H9 (cell line): Measurements from ENCODE around the gene SLC47A2. TPM values are rescaled to one million over a fixed set of nuclear protein-coding genes. Genes with fewer than 3 reads are reported as not detected.

Experiments used
- DNase-seq: peaks from one replicate; pipeline ENCODE4 v3.0.0-alpha.2; 2017
- H2AFZ ChIP-seq: one replicate; pipeline ENCODE4 v1.6.1; 2013; ENCODE audit warnings: mild to moderate bottlenecking, low read length, control low read depth, moderate library complexity
- H2AK5ac ChIP-seq: 2 replicates; pipeline ENCODE4 v1.6.1; 2013; ENCODE audit warnings: low read length, control low read depth, mixed read lengths; ENCODE audit not compliant: insufficient read length
- H2BK120ac ChIP-seq: one replicate; pipeline ENCODE4 v1.6.1; 2013; ENCODE audit warnings: low read depth, mild to moderate bottlenecking, low read length, control low read depth, inconsistent platforms; ENCODE audit not compliant: poor library complexity, severe bottlenecking
- H2BK12ac ChIP-seq: 2 replicates; pipeline ENCODE4 v1.6.1; 2013; ENCODE audit warnings: low read length, control low read depth, mixed read lengths, low read depth; ENCODE audit not compliant: insufficient read length
- H2BK15ac ChIP-seq: 2 replicates; pipeline ENCODE4 v1.6.1; 2013; ENCODE audit warnings: low read depth, low read length, control low read depth
- H2BK20ac ChIP-seq: one replicate; pipeline ENCODE4 v1.6.1; 2013; ENCODE audit warnings: low read depth, mild to moderate bottlenecking, low read length, control low read depth, inconsistent platforms; ENCODE audit not compliant: poor library complexity, severe bottlenecking
- H2BK5ac ChIP-seq: 2 replicates; pipeline ENCODE4 v1.6.1; 2013; ENCODE audit warnings: low read length, control low read depth, mixed read lengths; ENCODE audit not compliant: insufficient read length
- H3K14ac ChIP-seq: 2 replicates; pipeline ENCODE4 v1.6.1; 2013; ENCODE audit warnings: low read length, control low read depth; ENCODE audit not compliant: insufficient read depth
- H3K18ac ChIP-seq: 2 replicates; pipeline ENCODE4 v1.6.1; 2013; ENCODE audit warnings: low read depth, mild to moderate bottlenecking, mixed read lengths, low read length, control low read depth; ENCODE audit not compliant: insufficient read length
- H3K23ac ChIP-seq: 2 replicates; pipeline ENCODE4 v1.6.1; 2013; ENCODE audit warnings: low read length, control low read depth, mixed read lengths, low read depth; ENCODE audit not compliant: insufficient read length
- H3K23me2 ChIP-seq: 2 replicates; pipeline ENCODE4 v1.6.1; 2013; ENCODE audit warnings: low read depth, mild to moderate bottlenecking, mixed read lengths, low read length, control low read depth; ENCODE audit not compliant: insufficient read length, poor library complexity, severe bottlenecking
- H3K27ac ChIP-seq: 2 replicates; pipeline ENCODE4 v1.5.1; 2013; ENCODE audit warnings: low read length, control low read depth, mixed read lengths, low read depth; ENCODE audit not compliant: insufficient read length
- H3K27me3 ChIP-seq: 2 replicates; pipeline ENCODE4 v1.6.1; 2013; ENCODE audit warnings: low read length, control low read depth, inconsistent platforms; ENCODE audit not compliant: insufficient read depth
- H3K4ac ChIP-seq: 2 replicates; pipeline ENCODE4 v1.6.1; 2013; ENCODE audit warnings: low read depth, mild to moderate bottlenecking, control low read depth, inconsistent platforms, low read length, moderate library complexity
- H3K4me1 ChIP-seq: 2 replicates; pipeline ENCODE4 v1.6.1; 2013; ENCODE audit warnings: low read length, control low read depth, inconsistent platforms; ENCODE audit not compliant: insufficient read depth
- H3K4me2 ChIP-seq: 2 replicates; pipeline ENCODE4 v1.6.1; 2013; ENCODE audit warnings: low read length, control low read depth, mixed read lengths; ENCODE audit not compliant: insufficient read length, insufficient read depth
- H3K56ac ChIP-seq: 2 replicates; pipeline ENCODE4 v1.6.1; 2013; ENCODE audit warnings: low read depth, mild to moderate bottlenecking, mixed read lengths, low read length, control low read depth; ENCODE audit not compliant: insufficient read length
- H3K79me1 ChIP-seq: 2 replicates; pipeline ENCODE4 v1.6.1; 2013; ENCODE audit warnings: low read depth, mild to moderate bottlenecking, moderate library complexity, low read length, control low read depth, inconsistent platforms; ENCODE audit not compliant: insufficient read depth, poor library complexity, severe bottlenecking
- H3K79me2 ChIP-seq: 2 replicates; pipeline ENCODE4 v1.6.1; 2013; ENCODE audit warnings: low read length, control low read depth, inconsistent platforms; ENCODE audit not compliant: insufficient read depth
- H3K9ac ChIP-seq: 2 replicates; pipeline ENCODE4 v1.6.1; 2013; ENCODE audit warnings: low read length, control low read depth, mixed read lengths; ENCODE audit not compliant: insufficient read length; ENCODE audit errors: extremely low read depth
- H3K9me3 ChIP-seq: one replicate; pipeline ENCODE4 v1.6.1; 2013; ENCODE audit warnings: low read depth, low read length, inconsistent platforms; ENCODE audit not compliant: control insufficient read depth
- H3T11ph ChIP-seq: one replicate; pipeline ENCODE4 v1.6.1; 2013; ENCODE audit warnings: mild to moderate bottlenecking, low read length, control low read depth, inconsistent platforms
- H4K20me1 ChIP-seq: one replicate; pipeline ENCODE4 v1.6.1; 2013; ENCODE audit not compliant: control insufficient read depth, insufficient read length, insufficient read depth
- H4K5ac ChIP-seq: 2 replicates; pipeline ENCODE4 v1.6.1; 2013; ENCODE audit warnings: low read depth, mild to moderate bottlenecking, mixed read lengths, low read length, control low read depth; ENCODE audit not compliant: insufficient read length
- H4K8ac ChIP-seq: replicated peaks from 2 replicates; pipeline ENCODE4 v1.6.1; 2013; ENCODE audit warnings: low read length, control low read depth, mixed read lengths, low read depth; ENCODE audit not compliant: insufficient read length
- H4K91ac ChIP-seq: 2 replicates; pipeline ENCODE4 v1.6.1; 2013; ENCODE audit warnings: low read depth, mild to moderate bottlenecking, moderate library complexity, mixed read lengths, low read length, control low read depth; ENCODE audit not compliant: insufficient read length
- H3K27ac Mint-ChIP-seq, 3 experiments: 2 replicates in 2 of 3; 3 replicates in 1 of 3; pipeline ENCODE4 v1.8.0; 2020 to 2021; ENCODE audit warnings: mixed read lengths in 3 of 3, mild to moderate bottlenecking in 1 of 3, moderate library complexity in 1 of 3
- H3K27me3 Mint-ChIP-seq: 2 replicates; pipeline ENCODE4 v1.8.0; 2021; ENCODE audit warnings: low read depth, mild to moderate bottlenecking, moderate library complexity, mixed read lengths
- H3K36me3 Mint-ChIP-seq, 3 experiments: 2 replicates in 2 of 3; 3 replicates in 1 of 3; pipeline ENCODE4 v1.8.0; 2020 to 2021; ENCODE audit warnings: low read depth in 3 of 3, mixed read lengths in 3 of 3; ENCODE audit not compliant: insufficient read depth in 1 of 3
- H3K4me1 Mint-ChIP-seq, 2 experiments: 2 replicates each; pipeline ENCODE4 v1.8.0; 2020; ENCODE audit warnings: mixed read lengths in 2 of 2
- H3K4me3 Mint-ChIP-seq, 2 experiments: 2 replicates in 1 of 2; 3 replicates in 1 of 2; pipeline ENCODE4 v1.8.0; 2020 to 2021; ENCODE audit warnings: mild to moderate bottlenecking in 2 of 2, mixed read lengths in 2 of 2, moderate library complexity in 1 of 2
- H3K9me3 Mint-ChIP-seq, 2 experiments: 2 replicates in 1 of 2; 3 replicates in 1 of 2; pipeline ENCODE4 v1.8.0; 2020; ENCODE audit warnings: mild to moderate bottlenecking in 2 of 2, mixed read lengths in 2 of 2, moderate library complexity in 1 of 2
- WGBS: extraction: QIAGEN DNeasy Blood & Tissue Kit; methylation state at CpG from one replicate; pipeline ENCODE4 v1.1.7; 2013; ENCODE audit warnings: missing lambda C conversion rate, low lambda C conversion rate, mixed read lengths; ENCODE audit not compliant: insufficient read length; ENCODE audit errors: extremely low coverage; 5-methylcytosine and 5-hydroxymethylcytosine counted together
- long read RNA-seq: library from polyadenylated mRNA; unstranded; transcript quantifications from one replicate; pipeline ENCODE4 v2.0.0, GENCODE V29; 2020
- total RNA-seq: library from RNA; stranded (reverse); gene quantifications from 2 replicates; pipeline ENCODE4 v1.2.1, GENCODE V29; 2021
- TF ChIP-seq, protein P1 (sequence below): fragments of 200-600 bp; sonication (generic); conservative IDR thresholded peaks from 3 replicates; pipeline ENCODE4 v1.8.0; 2021; ENCODE audit warnings: antibody characterized with exemption, mild to moderate bottlenecking

Gene SLC47A2, protein sequence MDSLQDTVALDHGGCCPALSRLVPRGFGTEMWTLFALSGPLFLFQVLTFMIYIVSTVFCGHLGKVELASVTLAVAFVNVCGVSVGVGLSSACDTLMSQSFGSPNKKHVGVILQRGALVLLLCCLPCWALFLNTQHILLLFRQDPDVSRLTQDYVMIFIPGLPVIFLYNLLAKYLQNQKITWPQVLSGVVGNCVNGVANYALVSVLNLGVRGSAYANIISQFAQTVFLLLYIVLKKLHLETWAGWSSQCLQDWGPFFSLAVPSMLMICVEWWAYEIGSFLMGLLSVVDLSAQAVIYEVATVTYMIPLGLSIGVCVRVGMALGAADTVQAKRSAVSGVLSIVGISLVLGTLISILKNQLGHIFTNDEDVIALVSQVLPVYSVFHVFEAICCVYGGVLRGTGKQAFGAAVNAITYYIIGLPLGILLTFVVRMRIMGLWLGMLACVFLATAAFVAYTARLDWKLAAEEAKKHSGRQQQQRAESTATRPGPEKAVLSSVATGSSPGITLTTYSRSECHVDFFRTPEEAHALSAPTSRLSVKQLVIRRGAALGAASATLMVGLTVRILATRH
- total RNA-seq: not detected in 2 replicates
- long read RNA-seq: 0 reads

DNA sequence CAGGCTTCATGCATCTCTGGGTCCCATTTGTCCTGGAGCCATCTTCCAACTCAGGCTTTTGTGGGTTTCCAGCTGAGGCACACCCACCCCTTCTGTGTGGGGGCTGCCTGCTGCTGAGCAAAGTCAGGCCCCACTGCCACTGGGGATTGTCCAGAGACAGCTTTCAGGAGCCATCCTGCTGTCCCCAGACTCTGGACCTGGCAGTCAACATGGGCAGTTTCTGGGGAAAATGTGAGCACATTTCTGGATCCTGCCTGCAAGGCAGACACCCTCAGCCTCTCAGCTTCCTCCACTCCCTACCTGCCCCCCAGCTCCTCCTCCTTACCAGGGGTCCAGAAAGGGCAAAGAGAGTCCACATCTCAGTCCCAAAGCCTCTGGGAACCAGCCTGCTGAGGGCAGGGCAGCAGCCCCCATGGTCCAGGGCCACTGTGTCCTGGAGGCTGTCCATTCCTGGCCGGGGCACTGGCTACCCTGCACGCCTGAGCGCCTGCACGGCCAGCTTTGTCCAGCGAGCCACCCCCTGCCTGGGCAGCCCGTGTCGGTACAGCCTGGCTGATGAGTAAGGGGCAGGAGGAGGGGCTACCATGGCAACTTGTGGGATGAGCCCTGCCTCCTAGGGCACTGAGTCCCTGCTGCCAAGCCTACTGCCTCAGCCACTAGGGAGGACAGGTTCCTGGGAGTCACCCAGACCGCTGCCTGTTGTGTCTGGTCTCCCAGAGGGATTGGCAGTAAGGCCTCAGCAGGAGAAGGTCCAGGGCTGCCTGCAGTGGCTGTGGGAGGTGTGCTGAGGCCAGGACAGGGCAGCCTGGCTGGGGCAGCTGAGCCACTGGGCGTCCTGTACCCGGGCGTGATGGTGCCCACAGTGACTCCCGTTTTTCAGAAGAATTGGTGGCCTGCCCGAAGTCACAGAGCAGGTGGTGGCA, at the start of gene SLC47A2:
Gene SLC47A2, minus strand, starts transcription at position 477 of the 923 bp plus-strand sequence. Its CDS starts 29 bp downstream, at position 448.
- no peak for DNase-seq

More for the DNA sequence above, at the start of gene SLC47A2:
- WGBS: no CpG with 5 or more reads among the region's 13 CpGs
- Histone ChIP-seq H3T11ph (no peak within 1 kb of the TSS), H3K18ac (no peak within 1 kb of the TSS), H3K23ac (no peak within 1 kb of the TSS), H3K4me2 (no peak within 1 kb of the TSS), H2BK5ac (no peak within 1 kb of the TSS), H3K27ac (no peak within 1 kb of the TSS), H3K9me3 (no peaks in the 10 kb centered on the region), H3K27me3 (no peaks in the 10 kb centered on the region), H3K79me2 (no peaks in the 10 kb centered on the region), H4K91ac (no peak within 1 kb of the TSS), H3K79me1 (no peaks in the 10 kb centered on the region), H3K23me2 (no peaks in the 10 kb centered on the region), H3K4me1 (no peaks in the 10 kb centered on the region), H3K4ac (no peak within 1 kb of the TSS), H2BK120ac (no peak within 1 kb of the TSS), H4K5ac (no peak within 1 kb of the TSS), H2AFZ (no peak within 1 kb of the TSS), H3K56ac (no peak within 1 kb of the TSS), H2AK5ac (no peak within 1 kb of the TSS), H4K8ac (no peak within 1 kb of the TSS), H2BK15ac (no peak within 1 kb of the TSS), H4K20me1 (no peaks in the 10 kb centered on the region), H2BK20ac (no peak within 1 kb of the TSS), H2BK12ac (no peak within 1 kb of the TSS), H3K14ac (no peak within 1 kb of the TSS; the same call in 1 of the 2 replicates), H3K9ac (no peak within 1 kb of the TSS)
- TF ChIP-seq, protein P1, sequence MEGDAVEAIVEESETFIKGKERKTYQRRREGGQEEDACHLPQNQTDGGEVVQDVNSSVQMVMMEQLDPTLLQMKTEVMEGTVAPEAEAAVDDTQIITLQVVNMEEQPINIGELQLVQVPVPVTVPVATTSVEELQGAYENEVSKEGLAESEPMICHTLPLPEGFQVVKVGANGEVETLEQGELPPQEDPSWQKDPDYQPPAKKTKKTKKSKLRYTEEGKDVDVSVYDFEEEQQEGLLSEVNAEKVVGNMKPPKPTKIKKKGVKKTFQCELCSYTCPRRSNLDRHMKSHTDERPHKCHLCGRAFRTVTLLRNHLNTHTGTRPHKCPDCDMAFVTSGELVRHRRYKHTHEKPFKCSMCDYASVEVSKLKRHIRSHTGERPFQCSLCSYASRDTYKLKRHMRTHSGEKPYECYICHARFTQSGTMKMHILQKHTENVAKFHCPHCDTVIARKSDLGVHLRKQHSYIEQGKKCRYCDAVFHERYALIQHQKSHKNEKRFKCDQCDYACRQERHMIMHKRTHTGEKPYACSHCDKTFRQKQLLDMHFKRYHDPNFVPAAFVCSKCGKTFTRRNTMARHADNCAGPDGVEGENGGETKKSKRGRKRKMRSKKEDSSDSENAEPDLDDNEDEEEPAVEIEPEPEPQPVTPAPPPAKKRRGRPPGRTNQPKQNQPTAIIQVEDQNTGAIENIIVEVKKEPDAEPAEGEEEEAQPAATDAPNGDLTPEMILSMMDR: no peak
- Mint-ChIP-seq H3K27me3 (no peaks in the 10 kb centered on the region), H3K9me3 (no peaks in the 10 kb centered on the region), H3K4me1 (peaks cover 17 to 26% of the 10 kb centered on the region in 2 experiments), H3K27ac (no peak within 1 kb of the TSS), H3K36me3 (no peaks in the 10 kb centered on the region), H3K4me3 (no peak within 1 kb of the TSS; a peak in 1 of 5 replicates)
